ENCODE measurements around the gene ETFDH.
"Not testable (repeated sequence)": the region's sequence is repeated elsewhere in the genome, so short reads cannot be mapped to it uniquely, and the experiment has no call there.

ETFDH gene

DNA sequence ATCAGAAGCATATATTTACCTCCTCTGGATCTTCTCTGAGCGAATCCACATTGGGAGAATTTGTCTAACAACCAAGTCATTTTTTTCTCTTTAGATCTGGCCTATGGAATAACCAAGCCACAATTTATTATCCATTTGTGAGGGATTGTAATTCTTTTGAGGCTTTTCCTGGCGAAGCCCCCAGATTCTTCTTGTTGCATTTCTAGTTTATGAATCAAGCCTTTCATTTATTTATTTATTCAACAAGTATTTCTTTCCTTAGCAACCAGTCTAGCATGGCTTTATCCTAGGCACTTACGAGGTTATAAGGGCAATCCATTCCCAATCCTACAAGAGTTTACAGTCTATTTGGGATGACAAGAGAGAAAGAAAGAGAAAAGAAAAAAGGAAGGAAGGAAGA, 78.3 kb downstream of the ETFDH start:
- no peak for DNase-seq (ENCODE audit: low read depth in 1 of 2, low spot score in 1 of 2)

- DNase-seq (ENCODE audit: low read depth in 1 of 2, low spot score in 1 of 2), result no peak
Measured at GRCh38 chr4:158754385-158755180, 82.5 kb downstream of the ETFDH start.

GRCh38 chr4:158755819-158756218, 83.7 kb downstream of the ETFDH start:
- DNase-seq (ENCODE audit: low read depth in 1 of 2, low spot score in 1 of 2), result not testable (repeated sequence)

GRCh38 chr4:158756588-158756987, 84.5 kb downstream of the ETFDH start:
- no peak for DNase-seq (ENCODE audit: low read depth in 1 of 2, low spot score in 1 of 2)

DNA sequence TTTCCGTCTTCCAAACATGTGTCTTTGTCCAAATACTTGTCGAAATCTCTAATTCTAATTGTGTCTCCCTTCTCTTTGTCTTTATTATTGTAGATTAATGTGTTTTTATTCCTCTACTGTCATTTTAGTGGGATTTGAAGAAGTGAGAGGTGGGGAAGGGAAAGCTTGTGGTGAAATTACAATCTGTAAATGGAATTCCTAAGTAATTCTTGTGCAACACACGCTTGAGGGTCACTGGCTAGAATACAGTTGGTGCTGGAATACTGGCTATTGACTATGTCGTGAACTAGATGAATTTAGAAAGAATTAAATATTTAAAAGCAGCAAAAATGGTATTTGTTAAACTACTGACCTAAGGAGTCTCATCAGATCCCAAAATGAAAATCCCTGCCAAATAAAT, 86.0 kb downstream of the ETFDH start:
- no peak for DNase-seq (ENCODE audit: low read depth in 1 of 2, low spot score in 1 of 2)

GRCh38 chr4:158758703-158759102, 86.6 kb downstream of the ETFDH start:
- DNase-seq (ENCODE audit: low read depth in 1 of 2, low spot score in 1 of 2), result no peak

Measured in stimulated activated CD4-positive, alpha-beta T cell treated with anti-CD3 and anti-CD28 coated beads, Interleukin-15, amount 100 ng/mL, for 1 hour (primary cell).